ENCODE data around the gene SPG11. TPM values are rescaled to one million over a fixed set of nuclear protein-coding genes. Genes with fewer than 3 reads are reported as not detected.

SPG11 gene
- total RNA-seq, 2 donors from 2014 or later = 60.2 to 61.6 TPM

GRCh38 chr15:44595246-44595645, 68.2 kb downstream of the SPG11 start:
- WGBS, 2 experiments (ENCODE audit: insufficient coverage in 1 of 2, insufficient read length in 1 of 2) = 73 to 100% methylated on average over 1 of the region's 1 CpG
- H3K27ac Mint-ChIP-seq = no peak overlapping the region

DNA sequence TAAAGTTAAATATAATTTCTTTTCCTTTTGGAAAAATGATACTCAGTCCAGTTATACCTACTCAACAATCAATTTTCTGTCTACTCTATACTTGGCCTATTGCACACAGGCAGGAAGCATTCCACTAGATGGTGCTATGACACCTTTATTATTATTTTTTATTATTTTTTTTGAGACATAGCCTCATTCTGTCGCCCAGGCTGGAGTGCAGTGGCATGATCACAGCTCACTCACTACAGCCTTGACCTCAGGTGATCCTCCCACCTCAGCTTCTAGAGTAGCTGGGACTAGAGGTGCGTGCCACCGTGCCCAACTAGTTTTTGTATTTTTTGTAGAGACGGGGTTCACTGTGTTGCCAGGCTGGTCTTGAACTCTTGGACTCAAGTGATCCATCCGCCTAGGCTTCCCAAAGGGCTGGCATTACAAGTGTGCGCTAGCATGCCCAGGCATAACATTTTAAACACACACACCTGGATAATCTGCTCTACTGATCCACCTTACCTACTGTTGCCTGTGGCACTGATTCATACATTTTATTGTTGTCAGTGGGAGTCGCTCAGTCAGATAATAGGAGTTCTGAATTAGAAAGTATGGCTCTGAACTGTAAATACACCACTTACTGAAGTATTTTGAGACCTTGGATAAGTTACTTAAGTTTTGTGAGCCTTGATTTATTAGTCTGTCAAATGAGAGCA, 70.3 kb downstream of the SPG11 start:
- H3K27me3 ChIP-seq (ENCODE audit: control insufficient read depth, insufficient read depth, low read length, poor library complexity, severe bottlenecking) = no peaks in the 10 kb centered on the region
- H3K9ac ChIP-seq (ENCODE audit: extremely low read depth, low read length, poor library complexity, severe bottlenecking) = no peak overlapping the region
- WGBS, 2 experiments (ENCODE audit: insufficient coverage in 1 of 2, insufficient read length in 1 of 2) = 91 to 100% methylated on average over 4 to 7 of the region's 7 CpGs
- Mint-ChIP-seq H3K4me3 (no peak overlapping the region), H3K9me3 (peaks cover 26% of the 10 kb centered on the region), H3K4me1 (peaks cover 9% of the 10 kb centered on the region), H3K27ac (no peak overlapping the region), H3K36me3 (ENCODE audit: low read depth) (peaks cover 75% of the 10 kb centered on the region), H3K27me3 (ENCODE audit: insufficient read depth) (no peaks in the 10 kb centered on the region)
- H3K9me3 ChIP-seq (ENCODE audit: control insufficient read depth, low read length) = peaks cover 25% of the 10 kb centered on the region
- H3K36me3 ChIP-seq (ENCODE audit: control insufficient read depth, insufficient read depth, low read length) = peaks cover 78% of the 10 kb centered on the region
- no peak overlapping the region for H3K4me3 ChIP-seq (ENCODE audit: low read length)
- DNase-seq = no peak
- TF ChIP-seq, protein P1, sequence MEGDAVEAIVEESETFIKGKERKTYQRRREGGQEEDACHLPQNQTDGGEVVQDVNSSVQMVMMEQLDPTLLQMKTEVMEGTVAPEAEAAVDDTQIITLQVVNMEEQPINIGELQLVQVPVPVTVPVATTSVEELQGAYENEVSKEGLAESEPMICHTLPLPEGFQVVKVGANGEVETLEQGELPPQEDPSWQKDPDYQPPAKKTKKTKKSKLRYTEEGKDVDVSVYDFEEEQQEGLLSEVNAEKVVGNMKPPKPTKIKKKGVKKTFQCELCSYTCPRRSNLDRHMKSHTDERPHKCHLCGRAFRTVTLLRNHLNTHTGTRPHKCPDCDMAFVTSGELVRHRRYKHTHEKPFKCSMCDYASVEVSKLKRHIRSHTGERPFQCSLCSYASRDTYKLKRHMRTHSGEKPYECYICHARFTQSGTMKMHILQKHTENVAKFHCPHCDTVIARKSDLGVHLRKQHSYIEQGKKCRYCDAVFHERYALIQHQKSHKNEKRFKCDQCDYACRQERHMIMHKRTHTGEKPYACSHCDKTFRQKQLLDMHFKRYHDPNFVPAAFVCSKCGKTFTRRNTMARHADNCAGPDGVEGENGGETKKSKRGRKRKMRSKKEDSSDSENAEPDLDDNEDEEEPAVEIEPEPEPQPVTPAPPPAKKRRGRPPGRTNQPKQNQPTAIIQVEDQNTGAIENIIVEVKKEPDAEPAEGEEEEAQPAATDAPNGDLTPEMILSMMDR (conservative IDR thresholded peaks at IDR 0.05) = peak; percentile 59
- peaks cover 4% of the 10 kb centered on the region for H3K4me1 ChIP-seq (ENCODE audit: control insufficient read depth, insufficient read depth, low read length)
- no peak overlapping the region for H3K27ac ChIP-seq (ENCODE audit: low read depth, low read length)

More at GRCh38 chr15:44595246-44595645, 68.2 kb downstream of the SPG11 start:
- Mint-ChIP-seq H3K4me3 (no peak overlapping the region), H3K4me1 (peaks cover 17% of the 10 kb centered on the region), H3K27me3 (ENCODE audit: insufficient read depth) (no peaks in the 10 kb centered on the region), H3K36me3 (ENCODE audit: low read depth) (peaks cover 58% of the 10 kb centered on the region), H3K9me3 (peaks cover 8% of the 10 kb centered on the region)
- Histone ChIP-seq H3K4me1 (ENCODE audit: control insufficient read depth, insufficient read depth, low read length) (peaks cover 8% of the 10 kb centered on the region), H3K27ac (ENCODE audit: low read depth, low read length) (no peak overlapping the region), H3K4me3 (ENCODE audit: low read length) (no peak overlapping the region), H3K9ac (ENCODE audit: extremely low read depth, low read length, poor library complexity, severe bottlenecking) (no peak overlapping the region), H3K9me3 (ENCODE audit: control insufficient read depth, low read length) (peaks cover 9% of the 10 kb centered on the region), H3K27me3 (ENCODE audit: control insufficient read depth, insufficient read depth, low read length, poor library complexity, severe bottlenecking) (no peaks in the 10 kb centered on the region), H3K36me3 (ENCODE audit: control insufficient read depth, insufficient read depth, low read length) (peaks cover 61% of the 10 kb centered on the region)
- DNase-seq = no peak
- TF ChIP-seq, protein P1 (conservative IDR thresholded peaks at IDR 0.05) = no peak

DNA sequence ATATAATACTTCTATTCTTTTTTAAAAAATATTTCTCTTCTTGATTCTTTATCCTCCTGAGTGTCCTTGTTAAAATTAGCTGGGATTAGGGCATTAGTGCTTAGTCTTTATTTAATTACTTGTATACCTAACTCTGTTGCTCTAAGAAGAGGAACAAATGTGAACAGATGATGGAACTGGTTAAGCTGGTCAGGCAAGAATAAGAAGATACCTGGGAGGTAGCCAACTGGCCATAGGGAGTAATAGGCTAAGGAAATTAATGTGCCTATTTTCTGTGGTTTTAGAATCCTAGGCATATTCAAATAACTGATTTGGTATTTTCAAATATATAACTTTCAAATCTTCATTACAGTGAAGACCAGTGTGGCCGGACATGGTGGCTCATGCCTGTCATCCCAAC, 72.1 kb downstream of the SPG11 start:
- Histone ChIP-seq H3K27me3 (ENCODE audit: control insufficient read depth, insufficient read depth, low read length, poor library complexity, severe bottlenecking) (no peaks in the 10 kb centered on the region), H3K27ac (ENCODE audit: low read depth, low read length) (no peak overlapping the region), H3K4me3 (ENCODE audit: low read length) (no peak overlapping the region), H3K9me3 (ENCODE audit: control insufficient read depth, low read length) (peaks cover 37% of the 10 kb centered on the region), H3K4me1 (ENCODE audit: control insufficient read depth, insufficient read depth, low read length) (no peaks in the 10 kb centered on the region), H3K36me3 (ENCODE audit: control insufficient read depth, insufficient read depth, low read length) (peaks cover 90% of the 10 kb centered on the region), H3K9ac (ENCODE audit: extremely low read depth, low read length, poor library complexity, severe bottlenecking) (no peak overlapping the region)
- WGBS, 2 experiments (ENCODE audit: insufficient coverage in 1 of 2, insufficient read length in 1 of 2) = 100% methylated on average over 1 of the region's 1 CpG
- Mint-ChIP-seq H3K4me1 (peaks cover 4% of the 10 kb centered on the region), H3K27me3 (ENCODE audit: insufficient read depth) (no peaks in the 10 kb centered on the region), H3K9me3 (peaks cover 36% of the 10 kb centered on the region), H3K36me3 (ENCODE audit: low read depth) (peaks cover 79% of the 10 kb centered on the region), H3K4me3 (no peak overlapping the region), H3K27ac (no peak overlapping the region)
- DNase-seq = no peak
- TF ChIP-seq, protein P1 (conservative IDR thresholded peaks at IDR 0.05) = no peak
